ENCODE results near the gene RBMXL3. TPM values are rescaled to one million over a fixed set of nuclear protein-coding genes. Genes with fewer than 3 reads are reported as not detected.

Gene RBMXL3
- total RNA-seq, 1 experiment from 2014 or later = not detected

GRCh38 chrX:115142057-115142456, 47.2 kb upstream of the RBMXL3 start:
- Histone ChIP-seq H3K23me2 (ENCODE audit: insufficient read length, low read depth, low read length, poor library complexity, severe bottlenecking) (no peaks in the 10 kb centered on the region), H3K18ac (ENCODE audit: insufficient read length, low read depth, low read length) (no peak overlapping the region), H3K4ac (ENCODE audit: low read depth, low read length) (no peak overlapping the region), H2AK5ac (ENCODE audit: insufficient read length, low read length) (no peak overlapping the region), H4K91ac (ENCODE audit: insufficient read length, low read depth, low read length) (no peak overlapping the region), H2BK120ac (ENCODE audit: low read depth, low read length, poor library complexity, severe bottlenecking) (no peak overlapping the region), H2BK5ac (ENCODE audit: insufficient read length, low read length) (no peak overlapping the region), H3K27me3 (ENCODE audit: insufficient read depth, low read length) (no peaks in the 10 kb centered on the region), H3K56ac (ENCODE audit: insufficient read length, low read depth, low read length) (no peak overlapping the region), H4K8ac (replicated peaks; ENCODE audit: insufficient read length, low read depth, low read length) (no peak overlapping the region), H4K5ac (ENCODE audit: insufficient read length, low read depth, low read length) (no peak overlapping the region), H3K14ac (ENCODE audit: insufficient read depth, low read length) (no peak overlapping the region), H3K79me1 (ENCODE audit: insufficient read depth, low read depth, low read length, poor library complexity, severe bottlenecking) (no peaks in the 10 kb centered on the region), H4K20me1 (ENCODE audit: control insufficient read depth, insufficient read depth, insufficient read length) (no peaks in the 10 kb centered on the region), H3T11ph (ENCODE audit: low read length) (no peak overlapping the region), H2BK12ac (ENCODE audit: insufficient read length, low read depth, low read length) (no peak overlapping the region), H2BK20ac (ENCODE audit: low read depth, low read length, poor library complexity, severe bottlenecking) (no peak overlapping the region), H3K9ac (ENCODE audit: extremely low read depth, insufficient read length, low read length) (no peak overlapping the region), H3K23ac (ENCODE audit: insufficient read length, low read depth, low read length) (no peak overlapping the region), H3K4me2 (ENCODE audit: insufficient read depth, insufficient read length, low read length) (no peak overlapping the region), H3K4me1 (ENCODE audit: insufficient read depth, low read length) (no peaks in the 10 kb centered on the region), H3K27ac (ENCODE audit: insufficient read length, low read depth, low read length) (no peak overlapping the region), H3K79me2 (ENCODE audit: insufficient read depth, low read length) (no peaks in the 10 kb centered on the region), H3K9me3 (ENCODE audit: control insufficient read depth, low read depth, low read length) (no peaks in the 10 kb centered on the region), H2BK15ac (ENCODE audit: low read depth, low read length) (no peak overlapping the region), H2AFZ (ENCODE audit: low read length) (no peak overlapping the region)
- DNase-seq = no peak
- H3K27me3 Mint-ChIP-seq (ENCODE audit: low read depth) = no peaks in the 10 kb centered on the region
- TF ChIP-seq, protein P1, sequence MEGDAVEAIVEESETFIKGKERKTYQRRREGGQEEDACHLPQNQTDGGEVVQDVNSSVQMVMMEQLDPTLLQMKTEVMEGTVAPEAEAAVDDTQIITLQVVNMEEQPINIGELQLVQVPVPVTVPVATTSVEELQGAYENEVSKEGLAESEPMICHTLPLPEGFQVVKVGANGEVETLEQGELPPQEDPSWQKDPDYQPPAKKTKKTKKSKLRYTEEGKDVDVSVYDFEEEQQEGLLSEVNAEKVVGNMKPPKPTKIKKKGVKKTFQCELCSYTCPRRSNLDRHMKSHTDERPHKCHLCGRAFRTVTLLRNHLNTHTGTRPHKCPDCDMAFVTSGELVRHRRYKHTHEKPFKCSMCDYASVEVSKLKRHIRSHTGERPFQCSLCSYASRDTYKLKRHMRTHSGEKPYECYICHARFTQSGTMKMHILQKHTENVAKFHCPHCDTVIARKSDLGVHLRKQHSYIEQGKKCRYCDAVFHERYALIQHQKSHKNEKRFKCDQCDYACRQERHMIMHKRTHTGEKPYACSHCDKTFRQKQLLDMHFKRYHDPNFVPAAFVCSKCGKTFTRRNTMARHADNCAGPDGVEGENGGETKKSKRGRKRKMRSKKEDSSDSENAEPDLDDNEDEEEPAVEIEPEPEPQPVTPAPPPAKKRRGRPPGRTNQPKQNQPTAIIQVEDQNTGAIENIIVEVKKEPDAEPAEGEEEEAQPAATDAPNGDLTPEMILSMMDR (conservative IDR thresholded peaks at IDR 0.05) = no peak
- H3K9me3 Mint-ChIP-seq = peaks cover 28 to 30% of the 10 kb centered on the region in 2 experiments
- peaks cover 7 to 9% of the 10 kb centered on the region in 2 experiments for H3K4me1 Mint-ChIP-seq
- no peak overlapping the region for H3K4me3 Mint-ChIP-seq
- peaks cover 36 to 49% (median 39%) of the 10 kb centered on the region in 3 experiments for H3K36me3 Mint-ChIP-seq (ENCODE audit: insufficient read depth in 1 of 3, low read depth in 3 of 3)
- H3K27ac Mint-ChIP-seq = no peak overlapping the region
